Central memory CD4-positive, alpha-beta T cell (primary cell): Measurements from ENCODE around the gene CD80.
"Not testable (repeated sequence)": the region's sequence is repeated elsewhere in the genome, so short reads cannot be mapped to it uniquely, and the experiment has no call there.

Experiments
- DNase-seq: peaks from one replicate; pipeline ENCODE4 v3.0.0; 2022
- total RNA-seq, 3 experiments: gene quantifications; one replicate each; lab custom pipeline; 2026; lab: John Stamatoyannopoulos, UW

CD80 gene
- total RNA-seq = 0.05 to 0.71 (median 0.58) reads per million in 3 experiments

GRCh38 chr3:119559441-119559963, at the start of gene CD80:
Gene CD80, minus strand, starts transcription at chr3:119559614. Its CDS starts 1,886 bp downstream, at chr3:119557728.
- DNase-seq = peak; percentile 46

- no peak for DNase-seq
These were observed 49.1 kb upstream of the CD80 start for GRCh38 chr3:119608405-119609000.

GRCh38 chr3:119604878-119605277, 45.5 kb upstream of the CD80 start:
- no peak for DNase-seq

GRCh38 chr3:119602676-119603075, 43.3 kb upstream of the CD80 start:
- DNase-seq = no peak

- DNase-seq = no peak
These were observed 41.7 kb upstream of the CD80 start for GRCh38 chr3:119601154-119601553.

- no peak for DNase-seq
These were observed 41.3 kb upstream of the CD80 start for GRCh38 chr3:119600732-119601131.

GRCh38 chr3:119599558-119600174, 40.3 kb upstream of the CD80 start:
- DNase-seq = no peak

GRCh38 chr3:119598410-119599098, 39.1 kb upstream of the CD80 start:
- no peak for DNase-seq

- no peak for DNase-seq
These were observed 38.3 kb upstream of the CD80 start, which contains the start of gene PLA1A for GRCh38 chr3:119597548-119598288. Gene PLA1A, plus strand, starts transcription at chr3:119597885. Its CDS starts 29 bp downstream, at chr3:119597914.

GRCh38 chr3:119596398-119596797, 37.0 kb upstream of the CD80 start:
- no peak for DNase-seq

GRCh38 chr3:119595639-119596334, 36.4 kb upstream of the CD80 start:
- no peak for DNase-seq

- DNase-seq = not testable (repeated sequence)
These were observed 35.5 kb upstream of the CD80 start for GRCh38 chr3:119594929-119595328.

- no peak for DNase-seq
These were observed 34.7 kb upstream of the CD80 start for GRCh38 chr3:119594066-119594465.

- DNase-seq = no peak
These were observed 33.4 kb upstream of the CD80 start for GRCh38 chr3:119592861-119593260.

GRCh38 chr3:119590706-119591105, 31.3 kb upstream of the CD80 start:
- no peak for DNase-seq

GRCh38 chr3:119589102-119589773, 29.8 kb upstream of the CD80 start:
- no peak for DNase-seq

- DNase-seq = no peak
These were observed 28.7 kb upstream of the CD80 start for GRCh38 chr3:119588112-119588511.

GRCh38 chr3:119586733-119587172, 27.3 kb upstream of the CD80 start:
- no peak for DNase-seq

- no peak for DNase-seq
These were observed 26.6 kb upstream of the CD80 start for GRCh38 chr3:119585856-119586570.

- no peak for DNase-seq
These were observed 25.8 kb upstream of the CD80 start for GRCh38 chr3:119585208-119585607.

GRCh38 chr3:119582178-119582577, 22.8 kb upstream of the CD80 start:
- DNase-seq = no peak
